GM13976 (cell line): ENCODE measurements around the gene BAX.

ENCODE experiments used
- DNase-seq: peaks from one replicate; pipeline ENCODE4 v3.0.0; 2012; ENCODE audit warnings: low spot score
- in situ Hi-C: fragments of 300-500 bp; cut with MboI; formaldehyde crosslinking; loops from one replicate; pipeline ENCODE4 v1.12.0; 2022; ENCODE audit warnings: low sequenced_read_pairs, mixed read lengths, inconsistent platforms; ENCODE audit not compliant: unreplicated experiment
- TF ChIP-seq, protein P1 (sequence below): IDR thresholded peaks from 2 replicates; pipeline ENCODE4 v1.5.1; 2012; ENCODE audit warnings: borderline replicate concordance, mild to moderate bottlenecking; ENCODE audit not compliant: insufficient read depth; ENCODE audit errors: extremely low read depth, missing control alignments, control extremely low read depth

BAX gene

DNA sequence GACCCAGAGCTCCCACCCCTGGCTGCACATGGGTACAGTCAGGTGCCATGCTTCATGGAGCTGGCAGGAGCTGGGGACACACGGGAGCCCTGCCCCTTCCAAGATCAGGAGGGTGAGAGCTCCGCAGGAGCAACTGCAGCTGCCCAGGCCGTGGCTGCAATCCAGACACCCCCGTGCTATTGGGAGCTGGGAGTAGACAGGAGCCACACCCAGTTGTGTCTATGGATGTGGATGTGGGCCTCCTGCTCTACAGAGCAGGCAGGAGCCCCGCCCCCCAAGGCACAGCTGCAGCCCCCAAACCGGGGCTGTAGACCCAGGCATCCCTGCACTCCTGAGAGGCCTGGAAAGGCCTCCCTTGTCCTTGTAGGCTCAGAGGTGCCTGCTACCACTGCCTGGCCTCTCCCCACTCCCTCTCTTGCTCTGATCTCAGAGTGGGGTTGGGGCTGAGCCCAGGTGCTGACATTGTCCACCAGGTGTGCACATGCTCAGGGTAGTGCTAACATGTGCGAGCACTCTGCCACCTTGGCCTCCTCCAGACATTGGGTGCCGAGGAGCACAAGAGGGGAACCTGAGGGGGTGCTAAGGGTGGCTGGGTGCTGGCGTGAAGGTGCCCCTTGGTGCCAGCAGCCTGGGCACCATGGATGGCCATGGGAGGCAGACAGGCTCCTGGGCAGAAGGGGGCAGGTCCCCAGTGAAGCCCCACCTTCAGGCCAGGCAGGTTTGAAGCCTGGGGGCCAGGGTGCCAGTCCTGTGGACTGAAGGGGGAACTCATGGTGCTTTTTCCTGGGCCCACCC, 8.0 kb upstream of the BAX start:
- in situ Hi-C loops: no loop called here
- peak; percentile 7 for DNase-seq
- TF ChIP-seq, protein P1, sequence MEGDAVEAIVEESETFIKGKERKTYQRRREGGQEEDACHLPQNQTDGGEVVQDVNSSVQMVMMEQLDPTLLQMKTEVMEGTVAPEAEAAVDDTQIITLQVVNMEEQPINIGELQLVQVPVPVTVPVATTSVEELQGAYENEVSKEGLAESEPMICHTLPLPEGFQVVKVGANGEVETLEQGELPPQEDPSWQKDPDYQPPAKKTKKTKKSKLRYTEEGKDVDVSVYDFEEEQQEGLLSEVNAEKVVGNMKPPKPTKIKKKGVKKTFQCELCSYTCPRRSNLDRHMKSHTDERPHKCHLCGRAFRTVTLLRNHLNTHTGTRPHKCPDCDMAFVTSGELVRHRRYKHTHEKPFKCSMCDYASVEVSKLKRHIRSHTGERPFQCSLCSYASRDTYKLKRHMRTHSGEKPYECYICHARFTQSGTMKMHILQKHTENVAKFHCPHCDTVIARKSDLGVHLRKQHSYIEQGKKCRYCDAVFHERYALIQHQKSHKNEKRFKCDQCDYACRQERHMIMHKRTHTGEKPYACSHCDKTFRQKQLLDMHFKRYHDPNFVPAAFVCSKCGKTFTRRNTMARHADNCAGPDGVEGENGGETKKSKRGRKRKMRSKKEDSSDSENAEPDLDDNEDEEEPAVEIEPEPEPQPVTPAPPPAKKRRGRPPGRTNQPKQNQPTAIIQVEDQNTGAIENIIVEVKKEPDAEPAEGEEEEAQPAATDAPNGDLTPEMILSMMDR: no peak

DNA sequence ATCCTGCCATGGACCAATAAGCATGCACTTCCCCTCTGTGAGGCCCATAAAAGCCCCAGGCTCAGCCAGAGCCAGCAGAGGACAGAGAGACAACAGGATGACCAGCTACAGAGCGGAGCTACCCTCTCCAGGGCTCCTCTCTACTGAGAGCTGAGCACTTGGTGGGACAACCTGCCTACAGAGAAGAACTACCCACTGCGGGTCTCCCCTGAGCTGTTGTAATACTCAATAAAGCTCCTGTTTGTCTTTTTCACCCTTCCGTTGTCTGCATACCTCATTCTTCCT, 7.5 kb upstream of the BAX start:
- in situ Hi-C loops: no loop called here
- TF ChIP-seq, protein P1: no peak
- DNase-seq: no peak

DNA sequence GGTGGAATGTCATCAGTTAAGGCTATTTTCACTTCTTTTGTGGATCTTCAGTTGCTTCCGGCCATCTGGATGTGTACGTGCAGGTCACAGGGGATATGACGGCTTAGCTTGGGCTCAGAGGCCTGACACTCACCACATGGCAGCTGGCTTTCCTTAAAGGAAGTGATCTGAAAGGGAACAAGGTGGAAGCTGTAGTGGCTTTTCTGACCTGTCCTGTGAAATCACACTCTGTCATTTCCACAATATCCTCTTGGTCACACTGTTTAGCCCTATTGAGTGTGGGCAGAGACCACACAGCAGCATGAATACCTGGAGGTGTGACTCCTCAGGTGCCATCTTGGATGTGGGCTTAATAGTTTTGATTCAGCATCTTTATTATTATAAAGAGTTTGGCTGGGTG, 4.5 kb upstream of the BAX start:
- in situ Hi-C loops: no loop called here
- TF ChIP-seq, protein P1: no peak

DNA sequence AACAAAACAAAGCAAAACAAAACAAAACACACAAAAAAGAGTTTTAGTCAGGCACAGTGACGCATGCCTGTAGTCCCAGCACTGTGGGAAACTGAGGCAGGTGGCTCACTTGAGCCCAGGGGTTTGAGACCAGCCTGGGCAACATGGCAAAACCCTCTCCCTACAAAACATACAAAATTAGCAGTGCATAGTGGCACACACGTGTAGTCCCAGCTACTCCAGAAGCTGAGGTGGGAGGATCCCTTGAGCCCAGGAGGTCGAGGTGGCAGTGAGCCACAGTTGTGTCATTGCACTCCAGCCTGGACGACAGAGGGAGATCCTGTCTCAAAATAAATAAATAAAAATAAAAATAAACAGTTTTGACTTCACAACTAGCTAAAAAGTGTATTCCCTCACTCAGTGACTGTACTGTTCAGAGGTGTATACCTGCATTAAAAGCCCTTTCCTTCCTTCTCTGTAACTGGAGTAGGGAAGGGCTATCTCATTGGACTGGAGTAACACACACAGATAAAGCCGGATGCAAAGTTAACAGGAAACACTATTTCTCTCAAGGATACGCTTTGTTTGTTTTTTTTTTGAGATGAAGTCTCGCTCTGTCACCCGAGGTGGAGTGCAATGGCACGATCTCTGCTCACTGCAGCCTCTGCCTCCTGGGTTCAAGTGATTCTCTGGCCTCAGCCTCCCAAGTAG, 3.7 kb upstream of the BAX start:
- DNase-seq: no peak
- in situ Hi-C loops: no loop called here

More for the DNA sequence above, 4.5 kb upstream of the BAX start:
- no peak for DNase-seq

DNA sequence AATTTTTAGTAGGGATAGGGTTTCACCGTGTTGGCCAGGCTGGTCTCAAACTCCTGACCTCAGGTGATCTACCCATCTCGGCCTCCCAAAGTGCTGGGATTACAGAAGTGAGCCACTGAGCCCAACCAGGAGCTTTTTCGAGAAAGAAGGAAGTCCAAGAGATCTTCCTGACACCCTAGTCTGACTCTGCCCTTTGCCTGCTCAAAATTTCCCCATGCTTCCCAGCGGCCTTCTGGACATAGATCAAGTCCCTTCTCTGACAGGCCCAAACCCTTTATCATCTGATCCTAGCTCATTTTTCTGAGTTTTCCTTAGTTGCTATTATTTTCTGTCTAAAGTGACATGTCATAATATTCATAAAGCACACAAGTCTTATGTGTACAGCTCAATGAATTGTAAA, 1.5 kb upstream of the BAX start:
- TF ChIP-seq, protein P1: no peak
- DNase-seq: no peak
- in situ Hi-C loops: no loop called here

More for the DNA sequence above, 3.7 kb upstream of the BAX start:
- TF ChIP-seq, protein P1: no peak

DNA sequence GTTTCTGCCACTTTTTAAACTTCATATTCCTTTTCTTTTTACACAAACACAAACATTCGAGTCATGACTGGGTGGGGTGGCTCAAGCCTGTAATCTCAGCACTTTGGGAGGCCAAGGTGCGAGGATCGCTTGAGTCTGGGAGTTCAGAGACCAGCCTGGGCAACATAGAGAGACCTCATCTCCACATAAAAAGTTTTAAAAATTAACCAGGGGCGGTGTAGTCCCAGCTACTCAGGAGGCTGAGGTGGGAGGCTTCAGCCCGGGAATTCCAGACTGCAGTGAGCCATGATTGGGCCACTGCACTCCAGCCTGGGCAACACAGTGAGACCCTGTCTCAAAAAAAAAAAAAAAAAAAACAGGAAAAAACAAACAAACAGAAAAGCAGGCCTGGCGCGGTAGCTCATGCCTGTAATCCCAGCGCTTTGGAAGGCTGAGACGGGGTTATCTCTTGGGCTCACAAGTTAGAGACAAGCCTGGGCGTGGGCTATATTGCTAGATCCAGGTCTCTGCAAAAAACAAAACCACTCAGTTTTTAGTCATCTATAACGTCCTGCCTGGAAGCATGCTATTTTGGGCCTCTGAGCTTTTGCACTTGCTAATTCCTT, 583 bp upstream of the BAX start:
- TF ChIP-seq, protein P1: no peak
- no peak for DNase-seq
- in situ Hi-C loops: no loop called here
